NCI-H2227 treated with DMSO at 0.1 percent for 48 hours (cell line): Measurements from ENCODE around the gene ZHX3.
A peak's percentile ranks its signal among the peaks of the same experiment; 100 is the strongest.

Source experiments
- DNase-seq: peaks from one replicate; lab custom pipeline; 2025; lab: John Stamatoyannopoulos, UW

ZHX3 gene

GRCh38 chr20:41224281-41224680 lies 93.2 kb downstream of the ZHX3 start:
- no peak for DNase-seq

- DNase-seq, result no peak
Measured at GRCh38 chr20:41223112-41223511, 94.4 kb downstream of the ZHX3 start.

DNA sequence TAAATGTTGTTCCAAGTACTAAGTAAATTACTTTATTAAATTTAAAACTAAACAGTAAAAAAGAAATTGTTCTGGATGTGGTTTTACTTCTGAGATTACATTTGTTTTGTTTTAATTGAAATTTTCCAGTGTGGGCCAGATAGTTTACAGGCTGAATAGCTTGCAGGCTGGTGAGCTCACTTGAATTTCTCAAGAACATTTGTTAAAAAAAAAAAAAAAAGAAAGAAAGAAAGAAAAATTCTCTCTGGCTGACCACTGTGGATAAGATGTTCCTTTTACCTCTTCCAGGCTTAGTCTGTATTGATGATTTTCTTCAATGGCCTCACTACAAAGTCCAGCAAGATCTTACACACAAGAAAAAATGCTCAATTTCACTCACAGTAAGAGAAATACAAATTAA lies 94.8 kb downstream of the ZHX3 start:
- no peak for DNase-seq

GRCh38 chr20:41222296-41222695 lies 95.2 kb downstream of the ZHX3 start:
- DNase-seq, result no peak

- no peak for DNase-seq
Measured at GRCh38 chr20:41221614-41222218, 95.8 kb downstream of the ZHX3 start.

- no peak for DNase-seq
Measured at GRCh38 chr20:41219824-41220223, 97.7 kb downstream of the ZHX3 start.

- DNase-seq, result no peak
Measured at GRCh38 chr20:41218466-41218865, 99.1 kb downstream of the ZHX3 start.

DNA sequence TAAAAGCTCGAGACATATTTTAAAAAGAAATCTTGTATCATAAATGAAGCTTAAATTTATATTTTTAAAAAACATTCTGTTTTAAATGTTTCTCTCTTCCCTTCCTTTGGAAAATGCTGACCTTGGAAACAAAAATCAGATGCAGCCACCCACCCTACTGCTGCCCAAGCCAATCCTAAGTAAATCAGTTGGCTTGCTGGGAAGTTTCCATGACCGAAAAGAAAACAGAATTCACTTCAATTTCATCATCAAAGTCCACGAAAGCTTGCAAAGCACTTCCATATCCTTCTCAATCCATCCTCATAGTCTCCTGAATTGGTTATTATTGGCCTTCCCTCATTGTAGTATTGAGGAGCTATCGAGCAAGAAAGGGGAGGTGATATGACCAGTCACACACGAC lies 100.1 kb downstream of the ZHX3 start:
- DNase-seq, result no peak

DNA sequence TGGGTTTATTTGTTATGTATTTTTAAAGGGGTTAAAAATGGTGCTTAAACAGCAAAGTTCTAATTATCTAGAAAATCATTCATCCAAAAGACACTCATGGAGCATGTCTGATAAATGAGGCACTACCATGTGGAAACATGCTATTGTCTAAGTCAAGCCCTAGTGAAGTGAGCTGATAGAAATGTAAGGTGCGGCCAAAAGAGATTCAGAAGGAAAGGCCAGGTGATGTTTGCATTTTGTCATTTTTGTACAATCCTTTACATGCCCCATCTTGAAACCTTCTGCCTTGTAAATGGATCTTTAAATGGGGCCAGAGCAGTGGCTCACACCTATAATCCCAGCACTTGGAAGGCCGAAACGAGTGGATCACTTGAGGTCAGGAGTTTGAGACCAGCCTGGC lies 102.9 kb downstream of the ZHX3 start:
- no peak for DNase-seq

DNA sequence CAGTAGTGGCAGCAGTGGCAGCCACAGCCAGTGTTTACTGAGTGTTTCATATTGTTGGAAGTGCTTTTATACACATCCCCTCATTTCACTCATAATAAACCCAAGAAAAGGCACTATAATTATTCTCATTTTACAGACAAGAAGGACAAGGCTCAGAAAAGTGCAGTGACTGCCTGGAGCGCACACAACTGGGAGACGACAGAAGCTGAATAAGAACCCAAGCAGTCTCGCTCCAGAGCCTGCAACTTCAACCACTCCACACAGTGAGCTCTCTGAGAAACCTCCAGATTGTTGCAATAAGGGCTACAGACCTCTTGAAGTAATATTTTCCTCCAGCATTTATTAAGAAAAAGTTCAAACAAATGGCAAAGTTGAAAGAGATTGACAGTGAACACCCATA lies 103.3 kb downstream of the ZHX3 start:
- DNase-seq, result peak; percentile 52

- DNase-seq, result peak; percentile 60
Measured at GRCh38 chr20:41213150-41213820, 104.2 kb downstream of the ZHX3 start.

DNA sequence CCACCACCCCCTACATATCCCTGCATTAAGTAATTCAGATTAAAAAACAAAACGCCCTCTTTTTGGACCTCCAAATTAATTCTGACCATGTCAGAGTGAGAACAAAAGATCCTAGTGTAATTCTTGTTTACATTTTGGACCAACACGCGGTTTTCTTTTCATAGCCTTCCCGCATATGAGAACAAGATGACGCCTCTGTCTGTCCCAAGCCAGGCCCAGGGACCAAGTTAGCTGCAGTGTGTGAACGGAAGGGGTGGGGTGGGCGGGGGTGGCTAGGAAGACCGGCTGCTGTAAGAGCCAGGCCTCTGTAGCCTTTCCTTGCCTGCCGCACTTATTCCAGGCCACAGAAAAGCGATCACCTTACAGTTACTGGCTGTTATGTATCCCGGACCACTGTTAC lies 112.2 kb downstream of the ZHX3 start:
- DNase-seq, result no peak

DNA sequence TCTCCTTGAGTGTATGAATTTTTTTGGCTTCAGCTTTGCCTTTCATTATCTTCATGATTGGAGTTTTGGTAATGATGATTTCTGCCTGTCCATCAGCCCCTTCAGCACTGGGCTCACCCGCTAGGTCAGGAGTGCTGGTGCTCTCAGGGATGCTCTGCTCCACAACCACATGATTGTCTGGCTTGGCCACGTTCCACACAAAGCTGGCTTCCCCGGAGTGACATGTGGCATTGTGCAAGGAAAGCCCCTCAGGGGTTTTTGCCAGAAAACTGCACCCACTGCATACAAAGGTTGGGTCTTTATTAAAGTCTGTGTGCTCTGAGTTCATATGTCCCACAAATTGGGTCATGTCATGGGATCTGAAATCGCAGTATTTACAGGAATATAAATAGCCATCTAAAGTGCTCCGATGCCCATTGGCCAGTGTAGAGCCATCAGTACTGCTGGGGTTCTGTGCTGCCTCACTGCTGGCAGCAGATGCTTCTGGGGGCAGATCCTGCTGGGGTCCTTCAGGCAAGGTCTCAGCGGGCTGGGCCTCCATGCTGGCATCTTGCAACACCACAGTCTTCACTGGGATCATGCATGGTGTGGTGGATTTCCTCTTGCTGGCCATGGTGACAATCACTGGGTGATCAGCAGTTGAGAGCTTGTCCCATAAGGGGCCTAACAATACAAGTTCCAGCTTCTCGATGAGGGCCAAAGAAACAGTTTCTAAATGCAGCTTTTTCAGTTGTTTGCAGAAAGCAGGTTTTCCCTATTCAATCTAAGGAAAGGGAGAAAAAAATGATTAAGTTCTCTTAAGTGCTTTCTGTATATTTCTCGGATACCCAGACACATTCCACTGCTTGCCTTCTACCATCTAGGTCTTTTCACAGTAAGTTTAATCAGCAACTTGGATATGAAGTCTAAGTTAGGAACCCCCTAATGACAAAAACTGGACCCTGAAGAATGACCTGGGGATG lies 112.9 kb downstream of the ZHX3 start:
- no peak for DNase-seq

GRCh38 chr20:41203660-41204059 lies 113.9 kb downstream of the ZHX3 start:
- DNase-seq, result no peak

- DNase-seq, result no peak
Measured at GRCh38 chr20:41202426-41202825, 115.1 kb downstream of the ZHX3 start.

DNA sequence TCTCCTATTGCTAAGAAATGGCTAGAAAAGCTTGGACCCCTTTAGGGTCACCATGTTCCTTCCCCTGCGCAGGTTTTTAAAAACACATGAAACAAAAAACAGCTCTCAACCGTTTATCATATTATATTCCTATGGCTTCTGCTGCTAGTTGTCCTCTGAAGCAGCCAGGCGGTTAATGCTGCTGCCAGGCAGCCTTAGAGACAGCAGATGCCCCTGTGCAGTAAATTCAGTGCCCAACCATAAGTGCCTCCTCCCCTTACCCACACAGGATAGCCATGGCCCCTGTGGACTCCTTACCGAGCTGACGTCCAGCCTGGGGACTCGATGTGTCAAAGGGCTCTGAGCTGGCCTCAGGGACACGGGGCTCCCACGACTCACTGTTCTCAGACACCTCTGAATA lies 115.8 kb downstream of the ZHX3 start:
- DNase-seq, result no peak

DNA sequence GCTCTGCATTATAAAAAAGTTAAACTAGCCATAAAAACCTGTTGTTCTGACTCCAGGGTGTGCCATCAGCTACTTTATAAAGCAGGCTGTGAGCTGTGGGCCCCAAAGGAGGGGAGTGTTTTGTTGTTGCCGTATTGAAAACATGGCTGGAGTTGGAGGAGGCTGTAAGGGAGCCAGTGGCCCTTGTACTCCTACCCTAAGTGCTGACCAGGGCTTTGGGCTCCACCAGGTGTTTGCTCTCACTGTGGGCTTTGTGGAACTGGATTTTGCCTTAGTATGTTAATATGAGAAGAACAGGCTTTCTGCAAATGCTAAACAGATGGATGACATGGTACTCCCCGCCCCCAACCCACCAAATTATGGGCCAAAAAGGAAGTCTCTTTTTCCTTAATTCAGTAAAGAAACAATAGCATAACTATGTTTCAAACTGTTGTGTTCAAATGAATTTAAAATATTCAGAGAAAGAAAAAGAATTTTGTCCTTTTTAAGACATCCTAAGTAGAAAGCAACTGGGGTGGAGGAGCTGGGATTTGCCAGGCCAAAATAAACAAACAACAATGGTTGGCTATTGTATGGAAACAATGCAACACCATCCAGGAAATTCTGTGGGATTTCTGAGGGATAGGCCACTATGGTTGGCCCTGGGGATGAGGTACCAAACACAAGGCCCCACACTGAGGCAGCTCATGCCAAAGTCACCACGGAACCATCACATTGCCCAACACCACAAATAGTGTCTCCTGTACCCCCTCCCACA lies 116.9 kb downstream of the ZHX3 start:
- DNase-seq, result no peak

- DNase-seq, result no peak
Measured at GRCh38 chr20:41198443-41198842, 119.1 kb downstream of the ZHX3 start.

GRCh38 chr20:41196653-41197225 lies 120.8 kb downstream of the ZHX3 start:
- no peak for DNase-seq

- no peak for DNase-seq
Measured at GRCh38 chr20:41192575-41192974, 125.0 kb downstream of the ZHX3 start.

DNA sequence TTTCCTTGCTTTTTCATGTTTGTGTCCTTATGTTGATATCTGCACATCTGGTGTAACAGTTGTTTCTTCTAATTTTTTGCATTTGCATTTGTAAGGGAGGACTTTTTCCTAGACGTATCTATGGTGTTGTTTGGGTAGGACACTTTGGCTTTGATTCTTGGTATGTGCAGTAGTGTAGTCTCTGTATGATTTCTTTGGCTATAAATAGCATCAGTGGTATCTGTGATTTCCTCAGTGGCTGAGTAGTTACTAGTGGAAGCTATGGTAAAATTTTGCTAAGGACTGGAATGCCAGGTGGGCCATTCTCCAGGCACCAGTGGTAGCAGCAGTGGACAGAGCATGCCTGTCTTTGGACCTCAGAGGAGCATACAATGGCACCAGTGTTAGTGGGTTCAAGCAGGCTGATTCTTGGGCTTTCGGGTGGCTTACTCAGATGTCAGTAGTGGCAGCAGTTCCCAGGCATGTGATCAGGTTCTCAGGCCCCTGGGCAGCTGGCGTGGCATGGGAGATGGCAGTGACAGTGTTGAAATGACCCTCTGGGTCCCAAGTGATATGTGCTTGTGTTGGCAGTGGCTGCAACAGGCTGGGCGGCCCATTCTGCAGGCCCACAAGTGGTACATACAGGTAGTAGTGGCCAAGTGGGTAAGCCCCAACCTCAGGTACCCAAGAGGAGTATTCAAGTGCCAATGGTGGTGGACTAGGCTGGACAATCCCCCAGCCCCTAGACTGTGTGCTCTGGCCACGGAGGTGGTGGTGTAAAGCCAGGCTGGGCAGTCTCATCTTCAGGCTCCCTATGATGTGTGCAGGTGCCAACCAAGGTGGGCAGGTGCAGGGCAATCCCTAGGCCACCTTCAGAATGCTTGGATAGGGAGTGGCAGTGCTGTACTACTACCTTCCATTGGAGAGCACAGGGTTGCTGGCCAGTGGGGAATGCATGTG lies 125.7 kb downstream of the ZHX3 start:
- DNase-seq, result no peak
